ENCODE measurements around the gene ATRN. TPM values are rescaled to one million over a fixed set of nuclear protein-coding genes. Genes with fewer than 3 reads are reported as not detected.
"Not testable (repeated sequence)": the region's sequence is repeated elsewhere in the genome, so short reads cannot be mapped to it uniquely, and the experiment has no call there.

The ATRN gene
- total RNA-seq, 1 donor from 2014 or later, result 23.6 TPM

- no peak for DNase-seq (ENCODE audit: low spot score)
Observed at GRCh38 chr20:3465301-3465700, 5.5 kb upstream of the ATRN start.

DNA sequence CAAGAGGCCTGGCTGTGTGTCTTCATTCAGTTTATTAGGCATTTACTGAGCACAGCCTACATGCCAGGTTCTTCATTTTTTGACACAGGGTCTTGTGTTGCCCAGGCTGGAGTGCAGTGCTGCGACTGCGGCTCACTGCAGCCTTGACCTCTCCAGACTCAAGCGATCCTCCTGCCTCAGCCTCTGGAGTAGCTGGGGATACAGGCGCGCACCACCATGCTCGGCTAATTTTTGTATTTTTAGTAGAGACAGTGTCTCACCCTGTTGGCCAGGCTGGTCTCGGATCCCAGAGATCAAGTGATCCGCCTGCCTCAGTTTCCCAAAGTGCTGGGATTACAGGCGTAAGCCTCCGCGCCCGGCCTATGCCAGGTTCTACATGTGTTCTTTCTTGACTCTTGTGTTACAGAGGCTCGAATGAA is 601 bp upstream of the ATRN start:
- DNase-seq (ENCODE audit: low spot score), result no peak

DNA sequence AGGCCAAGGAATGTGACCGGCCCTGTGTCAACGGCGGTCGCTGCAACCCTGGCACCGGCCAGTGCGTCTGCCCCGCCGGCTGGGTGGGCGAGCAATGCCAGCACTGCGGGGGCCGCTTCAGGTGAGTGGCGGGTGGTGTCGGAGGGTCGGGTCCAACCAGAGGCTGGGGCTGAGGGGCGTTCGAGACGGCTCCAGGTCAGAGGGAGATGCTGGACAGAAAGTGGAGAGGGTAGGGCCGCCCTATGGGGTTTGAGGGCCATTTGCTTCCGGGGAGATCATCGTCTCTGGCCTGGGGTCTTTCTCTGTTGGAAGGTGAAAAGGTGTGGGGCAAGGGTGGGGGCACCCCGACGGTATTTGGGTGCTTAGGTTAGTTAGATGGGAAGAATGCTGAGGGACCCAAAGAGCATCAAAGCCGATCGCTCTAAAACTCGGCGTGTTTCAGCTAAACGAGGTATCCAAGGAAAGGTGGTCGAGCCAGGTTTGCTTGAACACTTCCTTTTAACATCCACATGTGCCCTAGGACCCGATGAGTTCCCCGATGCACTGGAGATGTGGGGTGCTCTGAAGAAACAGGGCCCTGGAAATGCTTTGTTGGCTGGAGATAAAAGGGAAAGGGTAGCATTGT is 691 bp downstream of the ATRN start:
- DNase-seq (ENCODE audit: low spot score), result no peak

GRCh38 chr20:3472105-3472504 is 1.3 kb downstream of the ATRN start:
- no peak for DNase-seq (ENCODE audit: low spot score)

DNA sequence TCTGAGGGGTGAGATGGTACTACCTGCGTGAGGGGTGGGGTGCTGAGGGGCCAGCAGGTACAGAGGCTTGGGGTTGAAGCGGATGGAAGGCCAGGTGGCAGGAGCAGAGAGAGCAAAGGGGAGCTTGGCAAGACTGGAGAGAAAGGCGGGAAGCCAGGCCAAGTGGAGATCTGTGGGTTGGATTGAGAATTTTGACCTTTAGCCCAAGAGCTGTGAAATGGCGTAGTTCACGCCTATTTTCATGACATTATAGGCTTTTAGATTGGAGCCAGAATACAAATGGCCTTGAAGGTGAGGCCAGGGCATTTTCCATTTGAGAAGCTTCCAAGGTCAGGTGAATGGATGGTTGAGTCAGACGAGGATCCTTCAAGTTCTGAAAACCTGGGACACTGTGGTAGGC is 2.5 kb downstream of the ATRN start:
- DNase-seq (ENCODE audit: low spot score), result no peak

DNA sequence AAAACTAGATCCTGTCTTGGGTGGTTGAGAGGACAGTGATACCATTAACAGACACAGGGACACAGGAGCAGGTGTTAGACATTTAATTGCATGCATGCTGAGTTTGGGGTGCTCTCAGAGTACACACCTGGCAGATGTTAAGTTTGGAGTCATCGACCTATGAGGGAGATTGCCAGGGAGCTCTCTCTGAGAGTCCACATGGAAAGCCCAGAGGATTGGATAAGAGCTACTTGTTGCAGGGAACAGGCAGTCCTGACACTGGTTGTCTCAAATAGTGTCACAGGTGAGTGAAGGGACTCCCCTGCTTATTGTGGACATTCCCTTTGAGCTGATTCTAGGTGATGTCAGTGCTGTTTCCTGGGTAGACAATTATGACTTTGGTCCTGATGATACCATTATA is 3.1 kb downstream of the ATRN start:
- no peak for DNase-seq (ENCODE audit: low spot score)

GRCh38 chr20:3477003-3477860 is 6.4 kb downstream of the ATRN start:
- not testable (repeated sequence) for DNase-seq (ENCODE audit: low spot score)

DNA sequence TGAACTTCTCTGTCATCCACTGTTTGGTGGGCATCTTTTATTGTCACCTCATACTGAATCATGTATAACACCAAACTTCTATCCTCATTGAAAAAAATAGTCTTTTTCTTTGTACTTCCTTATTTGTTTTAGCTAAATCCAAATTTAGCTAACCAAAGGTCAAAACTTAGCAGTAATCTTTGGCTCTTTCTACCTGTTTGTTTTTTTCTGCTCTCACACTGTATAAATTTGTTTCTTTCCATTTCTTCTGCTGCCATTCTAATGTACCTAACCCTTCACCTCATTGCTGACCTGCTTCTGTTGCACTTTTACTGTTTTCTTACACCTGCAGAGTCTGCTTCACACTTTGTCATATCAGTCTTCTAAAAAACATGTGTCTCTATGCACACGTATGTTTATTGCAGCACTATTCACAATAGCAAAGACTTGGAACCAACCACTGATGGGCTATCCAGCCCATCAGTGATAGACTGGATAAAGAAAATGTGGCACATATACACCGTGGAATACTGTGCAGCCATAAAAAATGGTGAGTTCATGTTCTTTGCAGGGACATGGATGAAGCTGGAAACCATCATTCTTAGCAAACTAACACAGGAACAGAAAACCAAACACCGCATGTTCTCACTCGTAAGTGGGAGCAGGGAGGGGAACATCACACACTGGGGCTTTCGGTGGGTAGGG is 7.2 kb downstream of the ATRN start:
- no peak for DNase-seq (ENCODE audit: low spot score)

DNA sequence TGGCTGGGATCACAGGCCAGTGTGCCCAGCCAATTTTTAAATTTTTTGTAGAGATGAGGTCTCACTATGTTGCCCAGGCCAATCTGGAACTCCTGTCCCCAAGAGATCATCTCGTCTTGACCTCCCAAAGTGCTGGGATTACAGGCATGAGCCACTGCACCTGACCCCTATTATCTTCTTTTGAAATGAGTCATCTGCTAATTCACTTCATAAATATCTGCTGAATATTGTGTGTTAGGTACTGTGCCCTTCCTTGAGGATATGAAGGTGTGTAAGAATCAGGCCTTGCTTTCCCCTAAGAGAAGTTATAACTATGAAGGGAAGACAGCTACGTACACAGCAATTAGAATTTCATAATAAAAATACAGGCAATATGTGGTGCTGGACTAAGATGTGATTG is 8.2 kb downstream of the ATRN start:
- no peak for DNase-seq (ENCODE audit: low spot score)

DNA sequence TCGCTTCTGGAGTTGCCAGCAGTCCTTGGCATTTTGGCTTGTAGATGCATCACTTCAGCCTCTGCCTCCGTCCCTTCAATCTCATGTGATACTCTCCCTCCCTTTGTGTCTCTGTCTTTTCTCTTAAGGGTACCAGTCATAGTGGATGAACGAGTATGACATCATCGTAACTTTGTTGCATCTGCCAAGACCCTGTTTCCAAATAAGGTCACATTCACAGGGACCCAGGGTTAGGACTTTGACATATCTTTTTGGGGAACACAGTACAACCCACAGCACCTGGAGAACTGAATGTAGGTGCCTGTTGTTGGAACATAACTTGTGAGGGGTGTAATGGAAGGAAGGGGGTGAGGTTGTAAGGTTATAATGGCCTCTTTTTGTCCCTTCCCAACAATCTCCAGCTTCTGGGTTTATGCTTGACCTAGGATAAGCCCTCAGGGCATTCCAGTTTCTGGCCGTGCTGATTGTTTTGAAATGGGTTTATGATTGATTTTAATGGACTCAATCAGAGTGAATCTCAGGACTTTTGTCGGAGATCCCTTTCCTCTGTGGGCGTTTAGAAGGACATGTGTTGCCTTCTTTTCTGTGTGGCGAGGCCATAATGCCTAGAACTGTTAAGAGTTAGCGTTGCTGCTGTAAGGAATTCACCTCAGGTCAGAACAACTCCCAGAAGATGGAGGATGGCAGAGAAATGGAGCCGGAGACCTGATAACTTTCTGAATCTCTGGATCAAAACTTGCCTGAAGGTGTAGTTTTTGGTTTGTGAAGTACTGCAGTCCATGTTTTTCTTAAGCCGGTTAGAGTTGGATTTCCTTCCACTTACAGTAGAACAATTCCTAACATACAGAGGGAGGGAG is 9.2 kb downstream of the ATRN start:
- no peak for DNase-seq (ENCODE audit: low spot score)

DNA sequence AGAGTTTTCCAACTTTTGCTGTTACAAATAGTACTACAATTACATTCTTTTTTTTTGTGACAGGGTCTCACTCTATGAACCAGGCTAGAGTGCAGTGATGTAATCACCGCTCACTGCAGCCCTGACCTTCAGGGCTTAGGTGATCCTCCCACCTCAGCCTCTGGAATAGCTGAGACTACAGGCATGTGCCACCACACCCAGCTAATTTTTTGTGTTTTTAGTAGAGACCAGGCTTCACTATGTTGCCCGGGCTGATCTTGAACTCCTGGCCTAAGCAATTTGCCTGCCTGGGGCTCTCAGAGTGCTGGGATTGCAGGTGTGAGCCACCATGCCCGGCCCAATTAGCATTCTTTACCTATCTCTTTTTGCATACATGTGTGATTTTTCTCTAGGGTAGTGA is 12.5 kb downstream of the ATRN start:
- no peak for DNase-seq (ENCODE audit: low spot score)

GRCh38 chr20:3483784-3484183 is 13.0 kb downstream of the ATRN start:
- DNase-seq (ENCODE audit: low spot score), result no peak

GRCh38 chr20:3485913-3486312 is 15.1 kb downstream of the ATRN start:
- DNase-seq (ENCODE audit: low spot score), result no peak

GRCh38 chr20:3486850-3487249 is 16.0 kb downstream of the ATRN start:
- DNase-seq (ENCODE audit: low spot score), result no peak

GRCh38 chr20:3492669-3493068 is 21.9 kb downstream of the ATRN start:
- no peak for DNase-seq (ENCODE audit: low spot score)

DNA sequence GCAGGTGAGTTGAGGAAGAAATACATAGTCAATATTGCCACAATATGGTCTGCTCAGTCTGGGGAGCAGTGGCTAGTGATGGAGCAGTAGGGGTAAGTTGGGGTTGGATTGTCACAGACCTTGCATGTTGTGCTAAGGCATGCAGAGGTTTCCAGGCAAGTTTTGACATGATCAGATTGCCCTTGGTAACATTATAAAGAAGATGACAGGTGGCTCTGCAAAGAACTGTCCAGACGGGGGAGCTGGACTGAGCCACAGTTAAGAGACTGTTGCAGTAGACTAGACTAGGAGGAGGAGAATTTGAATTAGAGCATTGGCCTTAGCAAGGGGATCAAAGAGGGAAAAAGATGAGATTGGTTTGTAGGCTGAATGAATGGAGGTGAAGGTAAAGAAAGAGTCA is 23.4 kb downstream of the ATRN start:
- no peak for DNase-seq (ENCODE audit: low spot score)

DNA sequence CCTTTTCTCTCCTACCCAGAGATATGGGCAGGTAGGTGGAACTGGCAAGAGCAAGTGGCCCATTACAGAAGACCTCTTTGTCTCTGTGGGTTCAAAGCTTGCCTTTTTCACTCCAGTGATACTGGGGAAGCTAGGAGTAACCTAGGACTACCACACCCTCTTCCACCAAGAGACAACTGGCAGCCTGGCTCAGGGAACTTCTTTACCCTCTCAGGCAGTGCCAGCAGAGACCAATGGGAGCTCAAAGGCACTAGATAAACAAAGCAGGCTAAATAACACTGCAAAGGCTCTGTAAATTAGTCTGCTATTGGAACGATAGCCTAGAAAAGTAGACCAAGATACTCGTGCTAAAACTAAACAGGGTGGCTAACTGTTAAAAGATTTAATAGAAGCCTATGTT is 32.1 kb downstream of the ATRN start:
- DNase-seq (ENCODE audit: low spot score), result no peak

GRCh38 chr20:3505148-3505547 is 34.3 kb downstream of the ATRN start:
- no peak for DNase-seq (ENCODE audit: low spot score)

- DNase-seq (ENCODE audit: low spot score), result no peak
Observed at GRCh38 chr20:3509064-3509463, 38.2 kb downstream of the ATRN start.

GRCh38 chr20:3510110-3510509 is 39.3 kb downstream of the ATRN start:
- no peak for DNase-seq (ENCODE audit: low spot score)

DNA sequence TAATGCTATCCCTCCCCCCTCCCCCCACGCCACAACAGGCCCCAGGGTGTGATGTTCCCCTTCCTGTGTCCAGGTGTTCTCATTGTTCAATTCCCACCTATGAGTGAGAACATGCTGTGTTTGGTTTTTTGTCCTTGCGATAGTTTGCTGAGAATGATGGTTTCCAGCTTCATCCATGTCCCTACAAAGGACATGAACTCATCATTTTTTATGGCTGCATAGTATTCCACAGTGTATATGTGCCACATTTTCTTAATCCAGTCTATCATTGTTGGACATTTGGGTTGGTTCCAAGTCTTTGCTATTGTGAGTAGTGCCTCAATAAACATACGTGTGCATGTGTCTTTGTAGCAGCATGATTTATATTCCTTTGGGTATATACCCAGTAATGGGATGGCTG is 41.4 kb downstream of the ATRN start:
- not testable (repeated sequence) for DNase-seq (ENCODE audit: low spot score)

All from umbilical cord (tissue), 2 donors.